GM18505 (cell line): ENCODE measurements around the gene GPC6.

Experiments used
- ATAC-seq: cut with Tn5 transposase; IDR thresholded peaks from one replicate; pipeline ENCODE4 v1.9.1; 2021; ENCODE audit not compliant: unreplicated experiment
- POLR2A ChIP-seq: IDR thresholded peaks from 4 replicates; pipeline ENCODE4 v1.6.1; 2011; ENCODE audit warnings: borderline replicate concordance; ENCODE audit not compliant: insufficient read depth, insufficient read length; ENCODE audit errors: extremely low read depth

The GPC6 gene

DNA sequence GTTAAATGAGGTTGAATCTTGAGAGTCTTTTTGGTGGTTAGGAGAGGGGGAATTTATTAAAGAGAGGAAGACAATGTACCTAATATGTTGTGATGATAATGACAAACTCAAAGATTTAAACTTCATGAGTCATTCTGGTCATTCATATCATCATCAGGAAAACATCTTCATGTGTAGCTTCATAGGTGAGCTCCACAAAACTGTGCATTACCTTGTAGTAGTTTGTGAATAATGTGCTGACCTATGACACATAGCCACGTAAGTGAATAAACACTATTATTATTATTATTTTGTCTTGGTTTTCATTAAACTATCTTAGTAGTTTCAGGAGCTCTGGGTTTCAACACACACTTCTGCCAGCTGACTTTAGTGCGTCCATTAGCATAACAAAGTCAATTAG lies 997 bp upstream of the GPC6 start:
- ATAC-seq, result no peak
- TF ChIP-seq POLR2A, result no peak

DNA sequence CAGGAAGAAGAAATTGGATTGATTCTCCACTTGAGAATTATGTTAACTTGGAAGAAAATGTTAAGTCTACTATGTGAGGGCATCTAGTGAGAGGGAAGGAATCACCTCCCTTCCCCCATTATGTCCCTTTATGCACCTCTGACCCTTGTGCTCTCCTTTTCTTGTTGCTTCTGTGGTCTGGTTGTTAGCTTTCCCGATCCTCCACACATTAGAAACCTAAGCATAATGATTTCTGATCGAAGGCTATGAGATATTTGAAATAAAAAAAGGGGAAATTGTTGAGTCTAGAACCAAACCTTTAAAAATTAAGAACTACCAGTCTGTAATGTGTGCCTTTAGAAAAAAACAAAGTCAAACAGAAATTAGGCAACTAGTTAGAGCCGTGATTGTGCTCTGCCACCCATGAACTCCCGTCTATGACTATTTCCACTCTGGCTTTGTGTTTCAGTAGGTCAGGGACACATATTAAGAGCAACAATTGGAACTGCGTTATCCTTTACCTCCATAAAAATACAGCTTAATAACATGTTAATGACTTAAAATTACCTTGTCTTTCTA lies 463 bp upstream of the GPC6 start:
- no peak for TF ChIP-seq POLR2A
- ATAC-seq, result no peak

DNA sequence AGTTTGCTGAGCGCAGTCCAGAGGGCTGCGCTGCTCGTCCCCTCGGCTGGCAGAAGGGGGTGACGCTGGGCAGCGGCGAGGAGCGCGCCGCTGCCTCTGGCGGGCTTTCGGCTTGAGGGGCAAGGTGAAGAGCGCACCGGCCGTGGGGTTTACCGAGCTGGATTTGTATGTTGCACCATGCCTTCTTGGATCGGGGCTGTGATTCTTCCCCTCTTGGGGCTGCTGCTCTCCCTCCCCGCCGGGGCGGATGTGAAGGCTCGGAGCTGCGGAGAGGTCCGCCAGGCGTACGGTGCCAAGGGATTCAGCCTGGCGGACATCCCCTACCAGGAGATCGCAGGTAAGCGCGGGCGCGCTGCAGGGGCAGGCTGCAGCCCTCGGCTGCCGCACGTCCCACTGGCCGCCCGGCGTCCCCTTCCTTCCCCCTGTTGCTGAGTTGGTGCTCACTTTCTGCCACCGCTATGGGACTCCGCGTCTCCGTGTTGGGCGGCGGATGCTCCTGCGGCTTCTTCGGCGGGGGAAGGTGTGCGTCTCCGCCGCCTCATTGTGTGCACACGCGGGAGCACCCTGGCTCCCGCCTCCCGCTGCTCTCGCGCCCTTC lies 772 bp downstream of the GPC6 start:
- ATAC-seq, result peak; percentile 18
- no peak for TF ChIP-seq POLR2A

DNA sequence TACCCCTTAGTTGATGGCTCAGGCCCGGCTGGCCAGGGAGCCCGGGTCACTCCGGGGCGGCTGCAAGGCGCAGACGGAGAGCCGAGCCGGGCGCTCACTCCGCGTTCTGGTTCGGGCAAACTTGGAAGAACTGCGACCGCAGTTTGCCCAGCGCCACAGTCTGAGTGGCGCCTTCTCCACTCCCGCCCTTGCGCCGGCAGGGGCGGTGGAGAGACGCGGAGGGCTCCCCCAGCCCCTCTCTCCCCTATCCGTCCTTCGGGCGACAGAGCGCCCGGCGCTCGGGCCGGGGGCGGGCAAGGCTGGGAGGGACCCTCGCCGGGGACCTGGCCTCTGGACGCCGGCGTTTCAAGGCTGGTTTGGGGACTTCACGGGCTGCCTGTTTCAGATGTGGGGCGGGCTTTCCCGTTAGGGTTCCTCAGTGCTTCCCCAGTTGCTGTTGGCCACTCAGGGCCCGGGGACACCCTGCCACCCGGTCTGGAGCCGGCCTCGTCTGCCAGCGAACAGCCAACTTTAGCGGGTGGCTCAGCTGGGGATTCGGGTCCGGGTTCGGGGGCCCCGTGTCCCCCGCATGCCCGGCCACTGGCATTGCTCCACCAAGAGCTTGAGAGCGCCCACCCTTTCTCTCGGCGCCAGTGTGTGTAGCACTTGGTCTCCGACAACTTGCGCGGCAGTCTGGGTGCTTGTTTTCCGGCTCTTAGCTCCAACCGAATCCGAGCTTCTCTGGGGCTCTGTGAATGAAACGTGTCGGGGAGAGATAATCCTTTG lies 1.5 kb downstream of the GPC6 start:
- peak; percentile 43 for ATAC-seq
- TF ChIP-seq POLR2A, result no peak

DNA sequence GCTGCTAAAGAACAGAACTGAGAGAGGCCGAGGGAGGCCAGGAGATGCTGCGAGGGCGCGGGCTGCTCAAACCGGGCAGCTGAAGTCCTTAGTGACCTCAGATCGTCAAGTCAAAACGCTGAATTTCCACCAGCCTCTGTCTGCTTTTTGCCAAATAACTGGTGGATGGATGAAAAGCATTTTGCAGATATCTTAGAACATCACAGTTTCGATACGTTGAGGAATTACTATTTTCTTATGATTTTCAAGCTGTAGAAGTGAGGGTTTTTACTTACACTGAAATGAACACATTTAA lies 2.0 kb downstream of the GPC6 start:
- TF ChIP-seq POLR2A, result no peak
- no peak for ATAC-seq

DNA sequence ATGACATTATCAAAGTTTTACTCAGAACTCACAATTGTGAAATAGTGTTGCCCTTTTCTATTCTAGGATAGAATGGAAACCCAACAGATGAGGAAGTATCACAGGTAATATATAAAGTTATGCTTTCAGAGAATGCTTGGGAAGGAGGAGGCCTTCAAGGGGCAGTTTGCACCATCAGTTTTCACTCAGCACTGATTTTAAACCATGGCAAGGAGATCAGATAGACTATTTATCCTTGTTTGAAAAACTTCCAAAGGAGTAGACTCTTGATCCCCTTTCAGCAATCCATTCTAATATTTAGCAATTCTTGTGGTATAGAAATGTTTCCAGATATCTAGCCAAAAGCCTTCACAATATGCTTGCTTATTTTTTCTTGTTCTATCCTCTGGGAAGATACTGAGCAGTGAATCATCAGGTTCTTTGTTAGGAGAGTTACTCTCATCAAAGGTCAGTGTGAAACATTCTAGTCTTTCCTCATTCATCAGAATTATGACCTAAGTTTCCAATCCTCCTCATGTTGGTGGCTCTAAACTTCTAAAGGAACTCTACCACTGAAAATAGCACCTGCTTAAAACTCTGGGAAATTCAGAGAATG lies 3.8 kb downstream of the GPC6 start:
- no peak for ATAC-seq
- no peak for TF ChIP-seq POLR2A

DNA sequence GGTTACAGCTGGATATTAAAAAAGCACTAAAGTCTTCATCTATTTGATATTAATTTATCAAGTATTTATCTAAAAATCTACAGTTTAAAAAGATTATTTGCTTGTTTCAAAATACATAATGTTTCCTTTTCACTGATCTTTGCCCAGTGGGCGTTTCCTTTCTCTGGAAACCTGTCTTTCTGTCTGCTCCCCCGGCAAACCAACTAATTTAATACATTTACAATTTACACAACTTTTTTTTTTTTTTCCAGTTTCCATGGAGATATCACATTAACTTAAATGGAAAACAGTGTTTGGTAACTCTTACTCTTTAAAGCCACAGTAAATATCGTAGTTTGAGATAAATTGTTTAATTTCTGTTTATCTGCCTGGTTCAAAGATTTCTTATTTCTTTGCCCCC lies 5.3 kb downstream of the GPC6 start:
- no peak for TF ChIP-seq POLR2A
- no peak for ATAC-seq

DNA sequence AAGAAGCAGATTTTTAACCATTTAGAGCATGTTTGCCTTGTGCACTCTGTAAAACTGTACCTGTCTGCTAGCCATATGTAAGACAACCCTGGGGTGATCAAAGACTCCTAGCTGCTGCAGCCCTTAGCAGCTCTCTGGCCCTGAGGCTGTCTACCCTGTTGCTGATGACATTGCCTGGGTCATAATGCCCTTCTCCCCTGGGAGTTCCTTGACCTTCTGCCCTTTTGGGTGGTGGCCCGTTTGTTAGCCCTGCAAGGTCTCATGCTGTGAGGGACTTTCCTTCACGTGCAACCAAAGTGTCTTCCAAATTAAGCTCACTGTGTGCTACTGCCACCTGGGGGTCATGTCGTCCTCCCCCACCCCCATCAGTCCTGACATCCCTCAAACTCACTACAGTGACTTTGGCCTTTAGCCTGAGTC lies 7.4 kb downstream of the GPC6 start:
- no peak for TF ChIP-seq POLR2A
- ATAC-seq, result no peak

DNA sequence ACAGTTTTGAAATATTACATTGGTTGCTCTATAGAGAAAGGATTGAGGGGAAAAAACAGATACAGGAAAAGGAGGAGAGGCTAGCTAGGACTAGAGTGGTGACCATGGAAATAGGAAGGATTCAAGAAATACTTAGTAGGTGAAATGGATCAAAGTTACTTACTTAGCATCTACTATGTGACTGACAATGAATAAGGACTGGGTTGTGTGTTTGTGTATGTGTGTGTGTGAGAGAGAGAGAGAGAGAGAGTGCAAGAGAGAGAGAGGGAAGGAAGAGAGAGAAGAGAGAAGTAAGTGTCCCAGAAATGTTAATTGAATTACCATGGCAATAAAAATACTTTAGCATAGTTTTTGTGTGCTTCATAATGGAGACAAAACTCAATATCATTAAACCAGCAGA lies 7.9 kb downstream of the GPC6 start:
- TF ChIP-seq POLR2A, result no peak
- no peak for ATAC-seq

DNA sequence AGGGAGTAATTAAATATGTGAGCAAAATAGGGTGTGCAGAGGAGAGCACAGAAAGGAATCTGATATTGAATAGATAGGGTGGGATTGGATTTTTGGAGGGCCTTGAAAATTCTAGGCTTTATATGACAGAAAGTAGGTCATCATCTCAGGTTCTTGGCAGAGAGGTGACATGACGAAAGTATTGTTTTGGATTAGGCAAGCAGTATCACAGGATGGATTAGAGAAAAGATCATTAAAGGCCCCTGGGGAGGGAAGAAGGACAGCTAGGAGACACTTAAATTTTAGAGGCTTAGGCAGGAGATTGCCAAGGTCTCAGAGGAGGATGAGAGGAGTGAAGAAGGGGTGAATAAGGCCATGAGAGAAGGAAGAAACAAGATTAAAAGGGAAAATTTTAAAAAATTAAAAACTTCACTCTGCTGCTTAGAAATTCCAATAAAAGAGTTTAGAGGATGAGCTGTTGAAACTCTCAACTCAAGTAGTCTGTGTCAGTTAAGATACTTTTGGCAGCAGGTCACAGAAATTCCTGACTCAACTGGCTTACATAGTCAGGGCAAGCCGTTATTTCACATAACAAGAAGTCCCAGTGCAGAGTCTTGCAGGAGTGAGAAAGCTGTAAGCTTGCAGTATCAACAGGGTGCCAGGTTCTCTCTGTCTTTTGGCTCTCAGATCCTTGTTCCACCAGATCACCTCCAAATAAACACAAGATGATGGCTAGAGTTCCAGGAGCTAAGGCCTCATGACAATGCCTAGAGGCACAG lies 8.8 kb downstream of the GPC6 start:
- TF ChIP-seq POLR2A, result no peak
- no peak for ATAC-seq

DNA sequence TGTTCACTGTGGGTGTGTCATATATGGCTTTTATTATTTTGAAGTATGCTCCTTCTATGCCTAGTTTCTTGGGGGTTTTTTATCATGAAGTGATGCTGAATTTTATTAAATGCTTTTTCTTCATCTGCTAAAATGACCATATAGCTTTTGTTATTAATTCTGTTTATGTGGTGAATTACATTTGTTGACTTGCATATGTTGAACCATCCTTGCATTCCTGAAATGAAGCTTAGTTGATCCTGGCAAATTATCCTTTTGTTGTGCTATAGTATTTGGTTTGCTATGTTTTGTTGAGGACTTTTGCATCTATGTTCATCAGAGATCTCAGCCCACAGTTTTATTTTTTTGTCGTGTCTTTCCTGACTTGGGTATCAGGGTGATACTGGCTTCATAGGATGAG lies 12.1 kb downstream of the GPC6 start:
- TF ChIP-seq POLR2A, result no peak

DNA sequence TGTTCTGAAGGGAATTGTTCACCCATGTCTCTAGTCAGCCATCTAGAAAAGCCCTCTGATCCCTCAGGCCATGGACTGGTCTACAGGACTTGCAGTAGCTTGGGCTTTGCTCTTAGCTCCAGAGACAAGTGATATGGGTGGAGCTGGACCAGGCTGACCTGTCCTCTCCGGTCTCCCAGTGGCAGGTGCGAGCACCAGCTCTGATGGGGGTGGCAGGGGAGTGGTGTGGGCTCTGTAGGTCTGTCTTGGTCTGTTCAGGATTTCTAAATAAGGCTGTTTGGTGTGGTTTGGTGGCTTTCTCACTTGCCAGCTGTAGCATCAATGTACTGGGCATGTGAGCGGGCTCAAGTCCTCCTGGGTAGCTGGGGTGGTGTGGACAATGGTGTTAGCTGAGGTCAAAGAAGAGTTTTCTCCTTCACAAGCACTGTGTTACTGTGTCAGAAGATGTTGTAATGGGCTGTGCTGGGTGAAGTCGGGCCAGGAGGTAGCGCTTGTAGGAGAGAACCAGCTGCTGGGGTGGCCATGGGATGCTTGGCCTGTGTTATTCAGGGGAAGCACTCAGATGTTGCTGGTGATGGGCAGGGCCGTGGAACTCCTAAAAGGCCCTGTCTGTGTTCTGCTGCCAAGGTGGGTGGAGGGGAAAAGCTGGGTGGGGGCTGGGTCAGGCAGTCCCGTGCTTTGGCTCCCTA lies 16.9 kb downstream of the GPC6 start:
- no peak for TF ChIP-seq POLR2A
- ATAC-seq, result no peak

More for the DNA sequence above, 12.1 kb downstream of the GPC6 start:
- no peak for ATAC-seq
